DOHH2 (cell line): ENCODE results near the gene LIPG.
"Not testable (repeated sequence)": the region's sequence is repeated elsewhere in the genome, so short reads cannot be mapped to it uniquely, and the experiment has no call there.

Source experiments
- CTCF ChIP-seq: fragments of 200-600 bp; sonication (generic); IDR thresholded peaks from one replicate; pipeline ENCODE4 v1.5.1; 2014; ENCODE audit warnings: antibody characterized with exemption, mild to moderate bottlenecking, low read depth, low read length; ENCODE audit not compliant: poor library complexity, severe bottlenecking
- EZH2phosphoT487 ChIP-seq: fragments of 200-600 bp; sonication (generic); IDR thresholded peaks from 2 replicates; pipeline ENCODE4 v1.6.1; 2017; ENCODE audit warnings: borderline replicate concordance, mild to moderate bottlenecking, antibody characterized with exemption, low read length, moderate library complexity, mixed read lengths

- TF ChIP-seq EZH2phosphoT487, CTCF: not testable (repeated sequence)
Measured at GRCh38 chr18:49584951-49585350, 23.1 kb downstream of the LIPG start.
